DMS53 treated with DMSO at 0.1 percent for 48 hours (cell line): Measurements from ENCODE around the gene MOB1A.
"Not testable (repeated sequence)": the region's sequence is repeated elsewhere in the genome, so short reads cannot be mapped to it uniquely, and the experiment has no call there.

Source experiments
- DNase-seq: peaks from one replicate; lab custom pipeline; 2025; ENCODE audit not compliant: unreplicated experiment; lab: John Stamatoyannopoulos, UW

MOB1A gene

GRCh38 chr2:74199275-74199701, 20.6 kb upstream of the MOB1A start:
- DNase-seq: no peak

DNA sequence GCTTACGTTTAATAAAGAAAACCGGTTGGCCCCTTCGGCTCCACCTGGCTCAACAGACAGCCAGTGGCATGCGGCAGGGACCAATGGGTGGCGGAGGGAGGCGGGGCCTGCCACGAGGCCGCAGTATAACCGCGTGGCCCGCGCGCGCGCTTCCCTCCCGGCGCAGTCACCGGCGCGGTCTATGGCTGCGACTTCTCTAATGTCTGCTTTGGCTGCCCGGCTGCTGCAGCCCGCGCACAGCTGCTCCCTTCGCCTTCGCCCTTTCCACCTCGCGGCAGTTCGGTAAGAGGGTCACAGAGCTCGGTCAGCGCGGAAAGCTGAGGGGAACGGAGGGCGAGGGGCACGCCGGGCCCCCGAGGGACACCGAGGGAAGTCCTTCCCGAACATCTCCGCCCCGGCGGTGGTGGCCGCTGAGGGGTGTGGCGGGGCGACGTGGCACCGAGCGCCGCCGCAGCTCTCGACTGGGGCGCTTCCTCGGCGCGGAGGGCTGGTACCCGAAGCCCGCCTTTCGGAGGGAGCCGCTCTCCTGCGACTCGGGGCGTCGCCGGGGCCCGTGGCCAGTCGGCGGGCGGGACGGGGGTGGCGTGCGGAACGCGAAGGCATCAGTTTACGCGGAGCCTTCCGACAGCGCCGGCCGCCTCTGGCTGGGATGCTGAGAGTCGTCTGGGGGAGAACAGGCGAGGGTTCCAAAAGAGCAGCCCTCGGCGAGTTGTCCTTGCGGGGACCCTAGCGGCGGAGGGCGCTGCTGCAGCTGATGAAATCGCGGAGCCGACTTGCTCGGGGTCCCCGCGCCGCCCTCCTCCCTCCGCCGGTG, 20.0 kb upstream of the MOB1A start, which contains the start of gene MTHFD2:
MTHFD2 (plus strand) TSS at position 155 of the 814 bp plus-strand sequence; CDS start at position 182, 27 bp downstream.
- peak; percentile 98 for DNase-seq

- no peak for DNase-seq
These were observed 19.4 kb upstream of the MOB1A start for GRCh38 chr2:74198023-74198460.

GRCh38 chr2:74197049-74197448, 18.4 kb upstream of the MOB1A start:
- no peak for DNase-seq

DNA sequence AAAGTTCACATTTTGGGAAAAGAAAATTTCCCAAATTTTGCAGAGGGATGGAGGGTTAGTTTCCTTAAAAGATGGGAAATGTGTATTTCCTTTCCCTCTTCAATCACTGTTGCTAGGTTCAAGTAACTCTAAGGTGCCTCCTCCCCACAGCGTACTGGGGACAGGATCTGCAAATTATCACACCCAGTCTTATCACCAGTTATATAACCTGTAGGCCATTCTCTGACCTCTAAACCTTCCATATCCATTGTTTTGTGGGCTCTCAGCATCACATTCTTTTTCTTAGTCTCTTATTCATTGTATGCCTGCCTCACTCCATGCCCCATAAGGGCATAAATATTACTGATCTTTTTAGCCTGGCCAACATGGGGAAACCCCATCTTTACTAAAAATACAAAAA, 16.1 kb upstream of the MOB1A start:
- no peak for DNase-seq

- peak; percentile 11 for DNase-seq
These were observed 13.1 kb upstream of the MOB1A start for GRCh38 chr2:74191596-74192380.

DNA sequence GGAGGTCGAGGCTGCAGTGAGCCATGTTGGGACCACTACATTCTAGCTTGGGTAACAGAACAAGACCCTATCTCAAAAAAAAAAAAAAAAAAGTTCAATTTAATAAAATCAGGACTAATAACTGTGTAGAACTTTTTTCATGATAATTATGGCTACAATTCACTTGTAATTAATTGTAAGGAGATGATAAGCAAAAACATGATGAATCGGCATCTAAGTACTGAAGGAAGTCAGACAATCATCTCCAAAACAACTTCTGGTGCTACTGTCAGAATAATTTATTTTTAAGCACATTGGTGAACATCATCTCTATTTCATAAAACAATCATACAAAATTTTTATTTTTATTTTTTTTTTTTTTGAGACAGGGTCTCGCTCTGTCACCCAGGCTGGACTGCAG, 10.0 kb upstream of the MOB1A start:
- DNase-seq: no peak

- DNase-seq: no peak
These were observed 9.4 kb upstream of the MOB1A start for GRCh38 chr2:74188018-74188601.

DNA sequence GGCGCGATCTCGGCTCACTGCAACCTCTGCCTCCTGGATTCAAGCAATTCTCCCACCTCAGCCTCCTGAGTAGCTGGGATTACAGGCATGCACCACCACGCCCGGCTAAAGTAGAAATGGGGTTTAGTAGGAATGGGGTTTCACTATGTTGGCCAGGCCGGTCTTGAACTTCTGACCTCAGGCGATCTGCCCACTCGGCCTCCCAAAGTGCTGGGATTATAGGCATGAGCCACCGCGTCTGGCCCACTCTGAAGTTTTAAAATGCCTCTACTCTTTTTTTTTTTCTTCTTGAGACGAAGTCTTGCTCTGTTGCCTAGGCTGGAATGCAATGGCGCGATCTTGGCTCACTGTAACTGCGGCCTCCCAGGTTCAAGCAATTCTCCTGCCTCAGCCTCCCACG, 8.0 kb upstream of the MOB1A start:
- DNase-seq: not testable (repeated sequence)

DNA sequence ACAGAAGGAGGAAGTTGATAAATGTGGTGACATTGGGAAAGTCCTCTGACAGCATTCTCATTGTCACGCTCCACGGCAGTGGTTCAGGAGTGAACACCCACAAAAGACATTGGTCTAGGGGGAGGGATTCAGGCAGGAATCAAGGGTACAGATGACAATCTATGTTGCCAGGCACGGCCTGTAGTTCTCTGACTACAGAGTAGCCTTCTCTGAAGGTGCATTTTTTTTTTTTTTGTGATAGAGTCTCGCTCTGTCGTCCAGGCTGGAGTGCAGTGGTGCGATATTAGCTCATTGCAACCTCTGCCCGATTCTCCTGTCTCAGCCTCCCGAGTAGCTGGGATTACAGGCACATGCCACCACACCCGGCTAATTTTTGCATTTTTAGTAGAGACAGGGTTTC, 7.4 kb upstream of the MOB1A start:
- DNase-seq: no peak

- no peak for DNase-seq
These were observed 5.2 kb upstream of the MOB1A start for GRCh38 chr2:74183878-74184277.

- no peak for DNase-seq
These were observed 3.1 kb upstream of the MOB1A start for GRCh38 chr2:74181739-74182138.

GRCh38 chr2:74179063-74179865, 585 bp upstream of the MOB1A start:
- DNase-seq: no peak

- DNase-seq: no peak
These were observed 983 bp downstream of the MOB1A start for GRCh38 chr2:74177696-74178095.

DNA sequence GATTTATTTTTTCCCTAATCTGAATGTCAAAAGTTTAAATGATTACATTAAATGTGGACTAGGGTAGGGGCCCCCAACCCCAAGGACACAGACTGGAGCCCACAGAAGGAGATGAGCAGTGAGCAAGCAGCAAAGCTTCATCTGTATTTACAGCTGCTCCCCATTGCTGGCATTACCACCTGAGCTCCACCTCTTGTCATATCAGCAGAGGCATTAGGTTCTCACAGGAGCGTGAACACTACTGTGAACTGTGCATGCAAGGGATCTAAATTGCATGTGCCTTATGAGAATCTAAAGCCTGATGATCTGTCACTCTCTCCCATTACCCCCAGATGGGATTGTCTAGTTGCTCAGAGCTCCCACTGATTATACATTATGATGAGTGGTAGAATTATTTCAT, 3.8 kb downstream of the MOB1A start:
- DNase-seq: no peak

- DNase-seq: no peak
These were observed 9.9 kb downstream of the MOB1A start for GRCh38 chr2:74168739-74169138.

- no peak for DNase-seq
These were observed 13.9 kb downstream of the MOB1A start for GRCh38 chr2:74164761-74165160.

DNA sequence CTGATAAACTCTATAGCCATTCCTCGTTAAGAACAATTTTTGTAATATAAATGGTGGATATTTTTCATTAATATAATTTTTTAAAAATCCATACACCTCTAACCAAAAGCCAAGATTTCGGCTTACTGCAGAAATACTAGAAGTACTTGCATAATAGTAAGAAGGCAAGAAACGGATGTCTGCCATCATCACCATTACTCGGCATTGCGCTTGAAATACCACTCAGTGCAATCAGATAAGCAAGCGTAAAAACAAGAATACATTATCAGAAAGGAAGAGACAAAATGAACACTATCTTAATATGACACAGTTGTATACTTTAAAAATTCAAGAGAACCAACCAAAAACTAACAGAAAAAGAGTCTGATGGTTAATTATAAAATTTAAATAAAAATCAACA, 15.7 kb downstream of the MOB1A start:
- no peak for DNase-seq

DNA sequence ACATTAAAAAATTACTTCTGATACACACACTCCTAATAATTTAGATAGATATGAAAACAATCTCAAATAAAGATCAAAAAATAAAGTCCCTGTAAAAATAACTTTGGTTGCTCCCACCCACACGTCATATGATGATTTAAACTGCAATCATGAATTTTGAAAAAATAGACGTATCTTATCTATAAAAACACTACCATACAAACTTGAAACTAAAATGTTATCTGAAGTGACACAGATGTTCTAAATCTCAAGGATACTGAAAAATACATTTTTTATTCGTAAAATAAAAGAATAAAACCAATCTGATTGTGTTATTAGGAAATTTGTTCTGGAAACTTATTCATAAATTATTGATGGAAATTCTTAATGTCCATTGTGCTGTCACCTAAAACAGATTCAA, 22.8 kb downstream of the MOB1A start:
- no peak for DNase-seq

DNA sequence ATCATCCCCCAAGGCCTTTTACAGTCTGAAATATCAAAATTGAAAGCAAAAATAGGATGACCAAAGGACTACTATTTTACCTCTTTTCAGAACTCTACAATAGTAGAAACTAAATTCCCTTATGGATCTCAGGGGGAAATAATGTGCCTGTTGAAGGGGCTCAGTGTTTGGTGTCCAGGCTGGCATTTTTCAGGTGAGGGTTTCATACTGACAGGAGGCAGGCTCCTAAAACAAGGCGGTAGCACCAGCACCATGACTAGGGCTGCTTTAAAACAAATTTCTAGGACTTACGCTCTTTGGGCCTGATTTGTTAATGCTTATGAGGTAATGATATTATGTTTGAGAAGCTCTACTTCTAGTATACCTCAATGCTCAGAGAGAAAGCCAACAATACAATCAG, 25.7 kb downstream of the MOB1A start:
- no peak for DNase-seq
